OCI-LY7 (cell line): ENCODE results near the gene HAS3. TPM values are rescaled to one million over a fixed set of nuclear protein-coding genes. Genes with fewer than 3 reads are reported as not detected.

ENCODE experiments used
- BruUV-seq: library from RNA; stranded (reverse); fragments of 400-500 nt; replicated peaks from 2 replicates; lab custom pipeline; 2021; lab: Mats Ljungman, UMichigan
- CTCF ChIA-PET: fragments of 300-600 bp; sonication (Branson Sonifier 250); formaldehyde crosslinking; loops from one replicate; lab custom pipeline; 2022; ENCODE audit warnings: antibody characterized with exemption; ENCODE audit not compliant: unreplicated experiment; lab: Charles Lee
- POLR2A ChIA-PET: fragments of 300-600 bp; sonication (Branson Sonifier 250); formaldehyde crosslinking; loops from one replicate; lab custom pipeline; 2022; ENCODE audit warnings: antibody characterized with exemption; lab: Charles Lee
- DNase-seq: peaks from one replicate; pipeline ENCODE4 v3.0.0-alpha.2; 2015; ENCODE audit warnings: low spot score
- H2AFZ ChIP-seq: fragments of 200-600 bp; sonication (generic), shearing (Covaris generic); 2 replicates; pipeline ENCODE4 v1.6.1; 2014; ENCODE audit warnings: mild to moderate bottlenecking, antibody characterized with exemption, low read length, moderate library complexity
- H3K27ac ChIP-seq: fragments of 200-600 bp; sonication (generic); 2 replicates; pipeline ENCODE4 v1.5.1; 2014; ENCODE audit warnings: mixed run types, low read depth, mild to moderate bottlenecking, moderate library complexity, low read length, inconsistent platforms; ENCODE audit not compliant: poor library complexity, severe bottlenecking
- H3K36me3 ChIP-seq: fragments of 200-600 bp; sonication (generic); 2 replicates; pipeline ENCODE4 v1.6.1; 2014; ENCODE audit warnings: mild to moderate bottlenecking, antibody characterized with exemption, low read length, moderate library complexity, mixed read lengths; ENCODE audit not compliant: insufficient read depth
- H3K4me1 ChIP-seq: fragments of 200-600 bp; sonication (generic); 2 replicates; pipeline ENCODE4 v1.5.1; 2014; ENCODE audit warnings: mild to moderate bottlenecking, low read length; ENCODE audit not compliant: insufficient read depth, poor library complexity, severe bottlenecking
- H3K4me2 ChIP-seq: fragments of 200-600 bp; sonication (generic); 2 replicates; pipeline ENCODE4 v1.6.1; 2014; ENCODE audit warnings: mild to moderate bottlenecking, low read length
- H3K4me3 ChIP-seq: fragments of 200-600 bp; sonication (generic); 2 replicates; pipeline ENCODE4 v1.5.1; 2014; ENCODE audit warnings: mild to moderate bottlenecking, low read depth, low read length; ENCODE audit not compliant: poor library complexity, severe bottlenecking
- H3K79me2 ChIP-seq: fragments of 200-600 bp; sonication (generic); 2 replicates; pipeline ENCODE4 v1.6.1; 2016; ENCODE audit warnings: low read depth, mild to moderate bottlenecking, low read length, moderate library complexity, mixed read lengths; ENCODE audit not compliant: insufficient read depth
- H3K9me2 ChIP-seq: fragments of 200-600 bp; sonication (generic); 2 replicates; pipeline ENCODE4 v1.6.1; 2016; ENCODE audit warnings: mild to moderate bottlenecking, low read length, mixed read lengths; ENCODE audit not compliant: insufficient read depth
- H3K9me3 ChIP-seq: fragments of 200-600 bp; sonication (generic); 2 replicates; pipeline ENCODE4 v1.6.1; 2014; ENCODE audit warnings: mild to moderate bottlenecking, mixed run types, low read length, mixed read lengths
- H4K20me1 ChIP-seq: fragments of 200-600 bp; sonication (generic); 2 replicates; pipeline ENCODE4 v1.6.1; 2014; ENCODE audit warnings: mild to moderate bottlenecking, antibody characterized with exemption, low read length, moderate library complexity, mixed read lengths; ENCODE audit not compliant: insufficient read depth
- EZH2phosphoT487 ChIP-seq: fragments of 200-600 bp; sonication (generic); IDR thresholded peaks from 2 replicates; pipeline ENCODE4 v1.6.1; 2018; ENCODE audit warnings: low read depth, borderline replicate concordance, mild to moderate bottlenecking, mixed run types, antibody characterized with exemption, low read length, moderate library complexity, mixed read lengths
- intact Hi-C: fragments of 100-400 bp; cut with micrococcal nuclease; formaldehyde crosslinking; loops from one replicate; pipeline ENCODE4 v1.10.0; 2022; ENCODE audit not compliant: unreplicated experiment
- total RNA-seq, 2 experiments: library from RNA; depleted of rRNA in 1 of 2; stranded (reverse); fragments of >200 nt in 1 of 2; shearing (Covaris generic) in 1 of 2; gene quantifications; 2 replicates each; pipeline ENCODE4 v1.2.3, GENCODE V29; 2014 to 2022
- TF ChIP-seq, protein P1 (sequence below): fragments of 200-600 bp; sonication (generic); conservative IDR thresholded peaks from 2 replicates; pipeline ENCODE4 v1.5.1; 2014; ENCODE audit warnings: mild to moderate bottlenecking, antibody characterized with exemption, low read length, moderate library complexity, mixed read lengths

Gene HAS3
- total RNA-seq, 2 experiments from 2014 or later, result 0.09 to 0.29 TPM

DNA sequence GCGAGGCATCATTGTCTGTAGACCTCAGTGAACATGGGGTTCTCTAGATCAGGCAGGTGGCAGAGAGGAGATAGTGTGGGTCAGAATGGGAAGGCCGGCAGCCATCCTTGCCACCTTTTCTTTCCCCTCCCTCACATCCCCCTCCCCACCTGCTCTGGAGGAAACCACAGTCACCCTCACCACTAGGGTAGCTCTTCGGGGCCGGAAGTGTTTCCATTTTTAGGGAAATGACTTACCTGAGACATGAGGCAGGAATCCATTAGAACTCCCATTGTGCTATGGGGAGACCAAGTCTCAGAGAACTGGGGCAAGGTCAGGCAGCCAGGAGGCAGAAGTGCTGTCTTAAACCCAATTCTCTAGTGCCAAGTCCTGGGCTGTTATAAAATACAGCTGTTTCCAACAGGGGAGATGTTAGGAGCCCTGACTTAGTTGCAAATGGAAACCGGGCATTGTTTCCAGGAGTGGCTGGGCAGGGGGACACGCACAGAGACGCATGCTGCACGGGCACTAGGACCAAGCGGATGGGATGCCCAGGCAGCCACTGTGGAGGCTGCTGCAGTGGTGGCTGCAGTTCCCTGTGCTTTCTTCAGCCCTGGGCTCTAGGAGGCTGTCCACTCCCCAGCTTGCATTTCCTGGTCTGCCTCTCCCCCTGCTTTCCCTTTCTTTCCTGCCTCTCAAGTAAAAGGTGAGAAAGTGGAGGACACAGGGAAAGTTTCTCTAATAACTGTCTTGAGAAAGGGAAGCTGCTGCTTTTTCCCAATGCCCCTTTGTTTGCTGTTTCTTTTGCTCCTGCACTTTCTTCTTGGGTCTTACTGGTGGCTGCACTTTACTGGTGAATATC, 2.8 kb downstream of the HAS3 start:
- TF ChIP-seq EZH2phosphoT487, result no peak
- TF ChIP-seq, protein P1, sequence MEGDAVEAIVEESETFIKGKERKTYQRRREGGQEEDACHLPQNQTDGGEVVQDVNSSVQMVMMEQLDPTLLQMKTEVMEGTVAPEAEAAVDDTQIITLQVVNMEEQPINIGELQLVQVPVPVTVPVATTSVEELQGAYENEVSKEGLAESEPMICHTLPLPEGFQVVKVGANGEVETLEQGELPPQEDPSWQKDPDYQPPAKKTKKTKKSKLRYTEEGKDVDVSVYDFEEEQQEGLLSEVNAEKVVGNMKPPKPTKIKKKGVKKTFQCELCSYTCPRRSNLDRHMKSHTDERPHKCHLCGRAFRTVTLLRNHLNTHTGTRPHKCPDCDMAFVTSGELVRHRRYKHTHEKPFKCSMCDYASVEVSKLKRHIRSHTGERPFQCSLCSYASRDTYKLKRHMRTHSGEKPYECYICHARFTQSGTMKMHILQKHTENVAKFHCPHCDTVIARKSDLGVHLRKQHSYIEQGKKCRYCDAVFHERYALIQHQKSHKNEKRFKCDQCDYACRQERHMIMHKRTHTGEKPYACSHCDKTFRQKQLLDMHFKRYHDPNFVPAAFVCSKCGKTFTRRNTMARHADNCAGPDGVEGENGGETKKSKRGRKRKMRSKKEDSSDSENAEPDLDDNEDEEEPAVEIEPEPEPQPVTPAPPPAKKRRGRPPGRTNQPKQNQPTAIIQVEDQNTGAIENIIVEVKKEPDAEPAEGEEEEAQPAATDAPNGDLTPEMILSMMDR, result no peak
- no peaks in the 10 kb centered on the region for H3K36me3 ChIP-seq
- H3K27ac ChIP-seq, result no peak overlapping the region
- BruUV-seq, result no TSS peak
- POLR2A ChIA-PET, result no interaction called here
- no peaks in the 10 kb centered on the region for H3K79me2 ChIP-seq
- no peak overlapping the region for H2AFZ ChIP-seq
- H3K4me3 ChIP-seq, result no peak overlapping the region
- H4K20me1 ChIP-seq, result no peaks in the 10 kb centered on the region
- H3K9me2 ChIP-seq, result no peaks in the 10 kb centered on the region
- DNase-seq, result no peak
- H3K4me2 ChIP-seq, result no peak overlapping the region
- intact Hi-C loops, result no loop called here
- no peaks in the 10 kb centered on the region for H3K9me3 ChIP-seq
- CTCF ChIA-PET, result no interaction called here
- H3K4me1 ChIP-seq, result no peaks in the 10 kb centered on the region

DNA sequence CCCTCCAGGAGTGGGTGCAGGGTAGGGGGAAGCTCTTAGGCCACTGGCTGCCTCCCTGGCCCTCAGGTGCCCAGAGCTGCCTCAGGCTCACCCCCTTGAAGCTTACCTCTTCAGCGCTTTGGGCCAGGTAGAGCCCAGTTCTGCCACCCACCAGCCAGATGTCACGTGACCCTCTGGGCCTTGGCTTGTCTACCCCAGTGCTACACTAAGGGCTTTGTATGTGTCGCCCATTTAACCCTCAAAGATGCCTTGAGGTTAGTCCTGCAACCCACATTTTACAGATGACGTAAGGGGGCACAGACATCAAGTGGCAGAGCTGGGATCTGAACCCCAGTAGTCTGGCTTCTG, 3.4 kb downstream of the HAS3 start:
- no TSS peak for BruUV-seq
- Histone ChIP-seq H3K79me2 (no peaks in the 10 kb centered on the region), H3K27ac (no peak overlapping the region), H3K4me3 (no peak overlapping the region), H3K36me3 (no peaks in the 10 kb centered on the region), H2AFZ (no peak overlapping the region), H3K9me2 (no peaks in the 10 kb centered on the region), H3K4me1 (no peaks in the 10 kb centered on the region), H3K9me3 (no peaks in the 10 kb centered on the region), H3K4me2 (no peak overlapping the region), H4K20me1 (no peaks in the 10 kb centered on the region)
- intact Hi-C loops, result no loop called here
- ChIA-PET CTCF (no interaction called here), POLR2A (no interaction called here)
- TF ChIP-seq EZH2phosphoT487, result no peak
- TF ChIP-seq, protein P1, result no peak
- no peak for DNase-seq
